ENCODE data around the gene HOXB5.

HOXB5 gene

DNA sequence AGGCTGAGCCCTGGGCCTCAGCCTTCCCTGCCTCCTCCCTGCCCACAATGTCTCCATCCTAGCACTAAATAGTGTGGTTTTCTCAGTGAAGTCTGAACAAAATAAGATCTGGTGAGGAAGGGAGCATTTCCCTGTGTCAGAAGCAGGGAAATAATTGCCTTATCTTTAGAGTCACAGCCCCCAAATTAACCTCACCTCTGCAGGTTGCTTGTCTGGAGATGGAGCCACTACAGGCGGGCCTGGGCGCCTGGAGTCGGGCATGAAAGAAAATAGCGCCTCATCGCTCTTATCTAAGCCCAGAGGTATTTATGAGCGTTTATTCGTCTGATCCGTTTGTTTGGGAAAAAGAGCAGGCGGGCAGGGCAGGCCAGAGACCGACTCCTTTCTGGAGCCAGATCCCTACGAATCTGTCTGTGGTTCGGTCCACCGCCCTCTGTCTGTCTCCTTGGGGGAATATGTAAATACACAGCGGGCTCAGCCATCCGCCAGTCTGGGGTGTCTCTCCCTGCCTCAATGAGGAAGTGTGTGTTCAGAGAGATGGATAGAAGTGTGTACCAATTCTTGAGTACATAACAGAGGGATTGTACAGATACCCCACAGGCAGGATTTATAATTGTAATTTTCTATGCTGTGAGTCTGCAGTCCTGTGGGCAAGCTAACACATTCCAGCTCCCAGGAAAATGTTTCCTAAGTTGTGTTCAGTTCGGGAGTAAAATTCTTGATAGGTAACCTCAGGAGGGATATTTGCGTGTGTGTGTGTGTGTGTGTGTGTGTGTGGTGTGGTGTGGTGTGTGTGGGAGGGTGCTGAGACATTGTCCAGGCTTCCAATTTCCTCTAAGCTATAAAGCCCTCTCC is 6.9 kb upstream of the HOXB5 start:
- no peak overlapping the region for H3K9ac ChIP-seq (ENCODE audit: low read depth in 1 of 2, low read length in 2 of 2)
- H3K4me3 ChIP-seq (ENCODE audit: low read depth in 1 of 2, low read length in 2 of 2), result no peak overlapping the region
- peaks cover 22 to 25% of the 10 kb centered on the region in 2 donors for H3K4me1 ChIP-seq (ENCODE audit: control insufficient read depth in 1 of 2, insufficient read depth in 2 of 2, low read length in 2 of 2)

DNA sequence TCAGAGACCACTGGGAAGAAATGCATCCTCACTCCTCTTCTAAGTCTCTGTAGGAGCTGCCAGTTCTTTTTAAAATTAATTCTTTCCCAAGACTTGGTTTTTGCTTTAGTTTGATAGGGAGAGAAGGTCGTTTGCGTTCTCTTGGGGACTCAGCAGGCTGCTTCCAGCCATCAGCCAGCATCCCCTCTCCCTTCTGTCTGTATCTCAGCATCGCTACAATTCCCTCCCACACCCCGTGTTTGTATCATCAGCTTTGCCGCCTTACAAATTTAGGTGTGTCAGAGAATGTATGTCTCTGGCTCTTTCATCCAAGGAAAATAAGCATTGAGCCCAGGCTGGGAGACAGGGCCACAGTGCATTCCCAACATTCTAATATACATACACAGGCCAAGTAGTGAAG is 5.8 kb upstream of the HOXB5 start:
- H3K9me3 ChIP-seq (ENCODE audit: control insufficient read depth in 1 of 2, low read length in 2 of 2), result no peaks in the 10 kb centered on the region
- H3K36me3 ChIP-seq (ENCODE audit: control insufficient read depth in 1 of 2, insufficient read depth in 2 of 2, low read length in 2 of 2), result no peaks in the 10 kb centered on the region
- no peak overlapping the region for H3K4me3 ChIP-seq (ENCODE audit: low read depth in 1 of 2, low read length in 2 of 2)
- H3K4me1 ChIP-seq (ENCODE audit: control insufficient read depth in 1 of 2, insufficient read depth in 2 of 2, low read length in 2 of 2), result peaks cover 22 to 32% of the 10 kb centered on the region in 2 donors
- H3K27me3 ChIP-seq (ENCODE audit: control insufficient read depth in 1 of 2, insufficient read depth in 2 of 2, low read length in 2 of 2), result peaks cover 85 to 95% of the 10 kb centered on the region in 2 donors
- no peak overlapping the region for H3K9ac ChIP-seq (ENCODE audit: low read depth in 1 of 2, low read length in 2 of 2)
- H3K27ac ChIP-seq (ENCODE audit: low read depth, low read length), result no peak overlapping the region

More for the DNA sequence above, 6.9 kb upstream of the HOXB5 start:
- H3K27ac ChIP-seq (ENCODE audit: low read depth, low read length), result no peak overlapping the region
- no peaks in the 10 kb centered on the region for H3K36me3 ChIP-seq (ENCODE audit: control insufficient read depth in 1 of 2, insufficient read depth in 2 of 2, low read length in 2 of 2)
- H3K9me3 ChIP-seq (ENCODE audit: control insufficient read depth in 1 of 2, low read length in 2 of 2), result no peaks in the 10 kb centered on the region
- H3K27me3 ChIP-seq (ENCODE audit: control insufficient read depth in 1 of 2, insufficient read depth in 2 of 2, low read length in 2 of 2), result peaks cover 86 to 95% of the 10 kb centered on the region in 2 donors

DNA sequence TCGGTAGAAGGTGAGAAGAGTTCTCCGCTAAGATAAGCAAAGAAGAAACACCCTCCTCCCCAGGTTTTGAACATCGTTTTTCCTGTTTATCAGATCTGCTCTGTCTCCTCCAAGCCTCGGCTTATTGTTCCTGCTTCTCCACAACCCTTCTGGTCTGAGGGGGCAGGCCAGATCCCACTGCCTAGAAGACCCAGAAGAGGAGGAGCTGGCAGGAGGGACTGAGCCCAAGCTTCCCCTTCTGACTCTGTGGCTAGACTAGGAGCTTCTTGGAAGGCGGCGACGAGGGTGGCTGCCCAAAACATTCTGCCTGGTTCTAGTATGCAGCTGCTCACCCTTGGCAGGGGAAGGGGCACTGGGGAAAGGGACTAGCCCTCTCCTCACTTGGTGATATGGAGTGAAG is 5.2 kb upstream of the HOXB5 start:
- H3K9me3 ChIP-seq (ENCODE audit: control insufficient read depth in 1 of 2, low read length in 2 of 2), result no peaks in the 10 kb centered on the region
- peak overlapping the region in 1 of 2 donors; percentile 35 for H3K9ac ChIP-seq (ENCODE audit: low read depth in 1 of 2, low read length in 2 of 2)
- H3K27me3 ChIP-seq (ENCODE audit: control insufficient read depth in 1 of 2, insufficient read depth in 2 of 2, low read length in 2 of 2), result peaks cover 85 to 94% of the 10 kb centered on the region in 2 donors
- H3K27ac ChIP-seq (ENCODE audit: low read depth, low read length), result no peak overlapping the region
- H3K4me3 ChIP-seq (ENCODE audit: low read depth in 1 of 2, low read length in 2 of 2), result peak overlapping the region in 1 of 2 donors; percentile 66
- no peaks in the 10 kb centered on the region for H3K36me3 ChIP-seq (ENCODE audit: control insufficient read depth in 1 of 2, insufficient read depth in 2 of 2, low read length in 2 of 2)
- H3K4me1 ChIP-seq (ENCODE audit: control insufficient read depth in 1 of 2, insufficient read depth in 2 of 2, low read length in 2 of 2), result peaks cover 22 to 32% of the 10 kb centered on the region in 2 donors

DNA sequence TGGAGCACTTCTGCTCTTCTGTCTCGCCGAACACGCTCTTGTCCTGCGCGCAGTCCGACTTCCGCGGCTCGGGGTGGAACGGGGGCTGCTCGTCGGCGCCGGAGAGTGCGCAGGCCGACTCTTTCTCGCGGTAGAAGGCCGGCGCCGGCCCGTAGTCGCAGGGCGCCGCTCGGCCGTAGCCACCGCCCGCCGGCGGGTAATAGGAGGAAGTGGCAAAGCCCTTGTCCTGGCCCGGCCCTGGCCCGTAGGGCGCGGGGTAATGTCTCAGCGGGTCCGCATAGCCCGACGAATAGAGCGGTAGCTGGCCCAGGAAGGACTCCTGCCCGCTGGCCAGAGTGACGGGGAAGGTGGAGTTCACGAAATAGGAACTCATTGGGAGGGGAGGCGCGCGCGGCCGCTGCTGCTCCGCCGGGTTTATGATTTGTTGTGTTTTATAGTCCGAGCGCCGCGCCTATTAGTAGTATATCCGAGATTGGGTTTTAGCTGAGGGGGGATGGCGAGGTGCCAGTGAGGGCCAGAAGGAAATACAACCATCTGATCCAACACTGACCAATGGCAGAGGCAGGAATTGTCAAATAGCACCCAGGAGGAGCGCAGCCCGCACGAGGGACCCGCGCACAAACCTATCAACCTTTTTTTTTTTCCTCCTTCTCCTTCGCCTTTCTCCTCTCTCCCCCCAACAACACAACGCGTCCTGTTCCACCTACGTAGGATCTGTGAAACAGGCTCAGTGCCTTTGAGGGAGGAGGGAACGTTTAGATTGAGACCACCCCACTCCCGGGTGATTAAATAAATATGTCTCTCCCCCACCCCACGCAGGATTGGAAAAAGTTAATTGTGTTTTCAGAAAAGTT is 4.4 kb upstream of the HOXB5 start:
- peak overlapping the region; percentile 73 for H3K27ac ChIP-seq (ENCODE audit: low read depth, low read length)
- peaks cover 86 to 93% of the 10 kb centered on the region in 2 donors for H3K27me3 ChIP-seq (ENCODE audit: control insufficient read depth in 1 of 2, insufficient read depth in 2 of 2, low read length in 2 of 2)
- peak overlapping the region; percentile 35 to 51 for H3K9ac ChIP-seq (ENCODE audit: low read depth in 1 of 2, low read length in 2 of 2)
- no peaks in the 10 kb centered on the region for H3K9me3 ChIP-seq (ENCODE audit: control insufficient read depth in 1 of 2, low read length in 2 of 2)
- no peaks in the 10 kb centered on the region for H3K36me3 ChIP-seq (ENCODE audit: control insufficient read depth in 1 of 2, insufficient read depth in 2 of 2, low read length in 2 of 2)
- peaks cover 22 to 32% of the 10 kb centered on the region in 2 donors for H3K4me1 ChIP-seq (ENCODE audit: control insufficient read depth in 1 of 2, insufficient read depth in 2 of 2, low read length in 2 of 2)
- peak overlapping the region; percentile 61 to 66 for H3K4me3 ChIP-seq (ENCODE audit: low read depth in 1 of 2, low read length in 2 of 2)

DNA sequence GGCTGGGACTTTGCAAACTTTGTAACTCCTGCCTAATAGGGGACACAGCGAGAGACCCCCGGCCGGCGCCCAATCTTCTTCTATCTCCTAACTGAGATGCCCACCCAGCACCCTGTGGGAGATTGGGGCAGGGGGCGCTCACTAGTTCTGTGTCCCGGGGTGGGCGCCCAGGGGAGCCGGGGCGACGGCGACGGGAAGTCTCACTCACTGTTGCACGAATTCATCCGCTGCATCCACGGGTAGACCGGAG is 3.9 kb upstream of the HOXB5 start:
- peak overlapping the region; percentile 73 for H3K27ac ChIP-seq (ENCODE audit: low read depth, low read length)

DNA sequence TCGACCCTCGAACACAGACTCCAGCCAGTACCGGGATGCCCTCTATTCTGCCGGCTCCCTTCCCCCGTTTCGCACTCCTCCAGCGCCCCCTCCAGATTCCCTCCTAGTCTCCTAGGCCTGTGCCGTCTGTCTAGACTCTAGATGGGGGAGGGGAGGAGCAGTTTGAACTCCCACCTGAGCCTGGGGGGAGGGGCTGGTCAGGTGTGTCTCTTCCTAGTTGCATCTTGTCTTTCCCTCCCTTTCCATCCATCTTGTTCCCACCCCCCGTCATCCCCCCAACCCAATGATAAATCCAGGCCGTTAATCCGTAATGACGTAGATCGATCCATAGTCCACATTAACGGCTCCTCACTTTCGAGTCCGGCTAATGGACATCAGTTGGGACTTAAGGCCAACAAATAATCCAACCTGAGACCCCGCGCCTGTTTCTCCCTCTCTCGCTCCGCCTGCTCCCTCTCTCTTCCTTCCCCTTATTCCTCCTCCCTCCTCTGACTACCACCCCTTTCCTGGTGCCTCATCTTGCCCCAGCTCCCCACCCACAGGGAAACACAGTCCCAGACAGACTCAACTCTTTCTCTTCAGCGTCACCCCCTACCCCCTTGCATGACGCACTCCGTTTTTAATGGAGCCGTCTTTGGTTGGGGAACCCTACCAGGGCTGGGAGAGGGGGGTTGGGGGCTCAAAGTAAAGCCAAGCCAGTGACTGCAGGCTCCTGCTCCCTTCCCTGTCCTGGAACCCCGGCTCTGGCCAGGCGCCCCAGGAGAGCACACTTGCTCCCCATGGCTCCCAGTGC is 3.4 kb upstream of the HOXB5 start:
- H3K36me3 ChIP-seq (ENCODE audit: control insufficient read depth in 1 of 2, insufficient read depth in 2 of 2, low read length in 2 of 2), result no peaks in the 10 kb centered on the region
- peak overlapping the region; percentile 23 to 25 for H3K9ac ChIP-seq (ENCODE audit: low read depth in 1 of 2, low read length in 2 of 2)
- peak overlapping the region; percentile 61 to 66 for H3K4me3 ChIP-seq (ENCODE audit: low read depth in 1 of 2, low read length in 2 of 2)
- peak overlapping the region; percentile 73 for H3K27ac ChIP-seq (ENCODE audit: low read depth, low read length)
- H3K9me3 ChIP-seq (ENCODE audit: control insufficient read depth in 1 of 2, low read length in 2 of 2), result no peaks in the 10 kb centered on the region
- peaks cover 91 to 92% of the 10 kb centered on the region in 2 donors for H3K27me3 ChIP-seq (ENCODE audit: control insufficient read depth in 1 of 2, insufficient read depth in 2 of 2, low read length in 2 of 2)
- H3K4me1 ChIP-seq (ENCODE audit: control insufficient read depth in 1 of 2, insufficient read depth in 2 of 2, low read length in 2 of 2), result peaks cover 13 to 31% of the 10 kb centered on the region in 2 donors

More for the DNA sequence above, 3.9 kb upstream of the HOXB5 start:
- H3K4me1 ChIP-seq (ENCODE audit: control insufficient read depth in 1 of 2, insufficient read depth in 2 of 2, low read length in 2 of 2), result peaks cover 18 to 32% of the 10 kb centered on the region in 2 donors
- peak overlapping the region; percentile 35 to 51 for H3K9ac ChIP-seq (ENCODE audit: low read depth in 1 of 2, low read length in 2 of 2)
- no peaks in the 10 kb centered on the region for H3K36me3 ChIP-seq (ENCODE audit: control insufficient read depth in 1 of 2, insufficient read depth in 2 of 2, low read length in 2 of 2)
- H3K27me3 ChIP-seq (ENCODE audit: control insufficient read depth in 1 of 2, insufficient read depth in 2 of 2, low read length in 2 of 2), result peaks cover 88 to 91% of the 10 kb centered on the region in 2 donors
- H3K4me3 ChIP-seq (ENCODE audit: low read depth in 1 of 2, low read length in 2 of 2), result peak overlapping the region; percentile 61 to 66
- H3K9me3 ChIP-seq (ENCODE audit: control insufficient read depth in 1 of 2, low read length in 2 of 2), result no peaks in the 10 kb centered on the region

DNA sequence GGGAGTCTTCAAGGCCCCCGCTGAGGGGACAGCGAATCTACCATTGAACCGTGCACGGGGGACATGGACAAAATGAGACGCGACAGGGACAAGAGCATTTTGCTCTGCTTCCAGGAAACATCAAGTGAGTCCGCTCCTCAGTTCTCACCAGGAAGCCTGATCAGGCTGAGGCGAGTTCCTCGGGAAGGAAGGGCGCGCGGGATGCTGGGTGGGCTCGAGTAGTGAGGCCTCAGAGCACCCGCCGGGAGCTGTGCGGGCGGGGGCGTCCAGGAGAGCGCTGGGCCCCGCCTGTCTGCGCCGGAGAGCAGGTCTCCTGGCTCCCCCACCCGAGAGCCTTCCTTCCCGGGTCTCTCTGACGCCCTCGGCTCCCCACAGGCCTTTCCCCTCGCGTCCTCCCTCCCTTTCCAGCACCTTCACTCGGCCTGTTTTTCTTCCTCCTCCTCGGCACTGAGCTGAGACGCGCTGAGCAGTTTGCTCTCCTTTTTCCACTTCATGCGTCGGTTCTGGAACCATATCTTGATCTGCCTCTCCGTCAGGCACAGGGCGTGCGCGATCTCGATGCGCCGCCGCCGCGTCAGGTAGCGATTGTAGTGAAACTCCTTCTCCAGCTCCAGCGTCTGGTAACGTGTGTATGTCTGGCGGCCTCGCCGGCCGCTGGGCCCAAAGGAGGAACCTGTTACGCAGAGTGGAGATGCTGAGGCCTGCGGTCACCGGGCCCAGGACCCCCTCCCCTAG is 2.6 kb upstream of the HOXB5 start:
- Histone ChIP-seq H3K9me3 (ENCODE audit: control insufficient read depth in 1 of 2, low read length in 2 of 2) (no peaks in the 10 kb centered on the region), H3K4me3 (ENCODE audit: low read depth in 1 of 2, low read length in 2 of 2) (peak overlapping the region; percentile 61 to 66), H3K27ac (ENCODE audit: low read depth, low read length) (peak overlapping the region; percentile 39), H3K4me1 (ENCODE audit: control insufficient read depth in 1 of 2, insufficient read depth in 2 of 2, low read length in 2 of 2) (peaks cover 8 to 25% of the 10 kb centered on the region in 2 donors), H3K36me3 (ENCODE audit: control insufficient read depth in 1 of 2, insufficient read depth in 2 of 2, low read length in 2 of 2) (no peaks in the 10 kb centered on the region), H3K27me3 (ENCODE audit: control insufficient read depth in 1 of 2, insufficient read depth in 2 of 2, low read length in 2 of 2) (peaks cover 90% of the 10 kb centered on the region in 2 donors), H3K9ac (ENCODE audit: low read depth in 1 of 2, low read length in 2 of 2) (peak overlapping the region in 1 of 2 donors; percentile 25)

DNA sequence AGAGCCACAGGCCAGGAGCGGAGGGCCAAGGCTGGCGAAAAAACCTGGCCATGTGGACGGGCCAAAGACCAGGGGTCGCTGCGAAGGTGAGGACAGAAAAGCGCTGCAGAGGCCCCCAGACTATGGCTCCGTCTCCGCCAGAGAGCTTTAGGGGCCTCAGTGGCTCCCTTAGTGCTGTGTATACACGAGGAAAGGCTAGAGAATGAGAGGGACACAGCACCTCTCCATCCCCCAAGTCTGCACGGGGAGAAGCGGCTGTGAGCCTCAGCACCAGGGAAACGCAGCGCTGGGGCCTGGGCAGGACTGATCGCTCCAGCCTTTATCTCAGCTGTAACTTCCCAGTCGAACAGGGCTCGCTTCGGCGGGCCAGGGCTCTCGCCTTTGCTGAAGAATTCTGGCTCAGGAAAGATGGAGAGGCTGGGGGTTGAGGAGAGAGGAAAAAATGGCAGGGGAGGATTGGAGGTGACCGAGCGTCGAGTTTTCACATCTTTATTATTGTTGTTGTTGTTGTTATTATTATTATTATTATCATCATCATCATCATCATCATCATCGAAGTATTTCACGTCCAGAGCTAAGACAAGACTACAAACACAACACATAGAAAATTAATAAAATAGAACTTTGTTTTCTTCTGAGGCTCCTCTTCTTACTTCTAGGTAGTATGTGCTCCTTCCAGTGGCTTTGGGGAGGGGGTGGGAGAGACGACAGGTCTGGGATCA is 1.9 kb upstream of the HOXB5 start:
- Histone ChIP-seq H3K27me3 (ENCODE audit: control insufficient read depth in 1 of 2, insufficient read depth in 2 of 2, low read length in 2 of 2) (peaks cover 89 to 90% of the 10 kb centered on the region in 2 donors), H3K9ac (ENCODE audit: low read depth in 1 of 2, low read length in 2 of 2) (no peak overlapping the region), H3K9me3 (ENCODE audit: control insufficient read depth in 1 of 2, low read length in 2 of 2) (no peaks in the 10 kb centered on the region), H3K36me3 (ENCODE audit: control insufficient read depth in 1 of 2, insufficient read depth in 2 of 2, low read length in 2 of 2) (no peaks in the 10 kb centered on the region), H3K4me1 (ENCODE audit: control insufficient read depth in 1 of 2, insufficient read depth in 2 of 2, low read length in 2 of 2) (peaks cover 8 to 25% of the 10 kb centered on the region in 2 donors), H3K4me3 (ENCODE audit: low read depth in 1 of 2, low read length in 2 of 2) (peak overlapping the region in 1 of 2 donors; percentile 3), H3K27ac (ENCODE audit: low read depth, low read length) (no peak overlapping the region)

Data from duodenal mucosa (tissue), 2 donors.